HepG2 (cell line): ENCODE data around the gene VWA1. TPM values are rescaled to one million over a fixed set of nuclear protein-coding genes. Genes with fewer than 3 reads are reported as not detected.

Source experiments
- ARID5B ChIP-seq: IDR thresholded peaks from 2 replicates; pipeline ENCODE4 v1.4.0; 2020; ENCODE audit warnings: mild to moderate bottlenecking, missing genetic modification reagents
- ATF3 ChIP-seq: sonication (generic); formaldehyde crosslinking; IDR thresholded peaks from 2 replicates; pipeline ENCODE4 v1.4.0; 2020; ENCODE audit warnings: missing genetic modification reagents
- FIP1L1 ChIP-seq: fragments of 200-400 bp; formaldehyde crosslinking; IDR thresholded peaks from 2 replicates; pipeline ENCODE4 v1.6.1; 2018; ENCODE audit warnings: low read depth, mild to moderate bottlenecking, low read length, moderate library complexity, borderline replicate concordance; ENCODE audit not compliant: insufficient read depth
- HNF4G ChIP-seq, 2 experiments: sonication (generic) in 1 of 2; formaldehyde crosslinking in 1 of 2; IDR thresholded peaks; 2 replicates each; pipeline versions ENCODE4 v1.4.0 to v1.6.1; 2011 to 2020; ENCODE audit warnings: borderline replicate concordance in 2 of 2, low read depth in 2 of 2, mild to moderate bottlenecking in 2 of 2, low read length in 1 of 2, missing genetic modification reagents in 1 of 2, moderate library complexity in 1 of 2
- MIER2 ChIP-seq: IDR thresholded peaks from 2 replicates; pipeline ENCODE4 v1.6.1; 2016; ENCODE audit warnings: missing biosample characterization, missing genetic modification reagents
- NONO ChIP-seq, 2 experiments: fragments of 450-650 bp in 1 of 2; sonication (generic) in 1 of 2; formaldehyde crosslinking in 1 of 2; IDR thresholded peaks in 1 of 2; conservative IDR thresholded peaks in 1 of 2; 2 replicates each; pipeline versions ENCODE4 v1.6.1 to v1.8.0; 2017 to 2022; ENCODE audit warnings: mild to moderate bottlenecking in 1 of 2, missing genetic modification reagents in 1 of 2, moderate library complexity in 1 of 2
- PATZ1 ChIP-seq: sonication (generic); formaldehyde crosslinking; IDR thresholded peaks from 2 replicates; pipeline ENCODE4 v1.4.0; 2020; ENCODE audit warnings: missing genetic modification reagents
- SAFB2 ChIP-seq: sonication (generic); formaldehyde crosslinking; IDR thresholded peaks from 2 replicates; pipeline ENCODE4 v1.5.1; 2020; ENCODE audit warnings: missing genetic modification reagents, low read depth, mild to moderate bottlenecking, borderline replicate concordance
- ZNF574 ChIP-seq: sonication (generic); formaldehyde crosslinking; IDR thresholded peaks from 2 replicates; pipeline ENCODE4 v1.4.0; 2020; ENCODE audit warnings: missing genetic modification reagents
- polyA plus RNA-seq, 8 experiments: library from polyadenylated mRNA; depleted of rRNA in 3 of 8; stranded (reverse) in 7 of 8; unstranded in 1 of 8; fragments of >200 nt; fragmentation: Illumina TruSeq in 4 of 8; extraction: Trizol in 4 of 8; gene quantifications; 2 replicates each; pipeline versions ENCODE4 v1.2.1 to v1.2.3, GENCODE V29; 2011 to 2016; ENCODE audit warnings: low read depth in 4 of 8, missing spikeins in 1 of 8, mixed read lengths in 1 of 8; ENCODE audit not compliant: insufficient read depth in 1 of 8
- total RNA-seq, 5 experiments: library from RNA; depleted of rRNA; stranded (reverse); fragments of >200 nt; fragmentation: Illumina TruSeq; extraction: Trizol; gene quantifications; 2 replicates each; pipeline ENCODE4 v1.2.3, GENCODE V29; 2016; ENCODE audit warnings: low read depth in 1 of 5
- TF ChIP-seq, protein P1 (sequence below): sonication (generic); formaldehyde crosslinking; IDR thresholded peaks from 2 replicates; pipeline ENCODE4 v1.5.1; 2020; ENCODE audit warnings: mild to moderate bottlenecking, missing genetic modification reagents, borderline replicate concordance

VWA1 gene
- total and polyA plus RNA-seq, 2 of the 13 experiments (the other 11 are each of a cell fraction or from before 2014, with no cell fraction given): 40.9 to 57.5 TPM

- TF ChIP-seq NONO (IDR thresholded peaks at IDR 0.05): no peak
- TF ChIP-seq NONO (CRISPR knock-in tag; conservative IDR thresholded peaks at IDR 0.05): peak; percentile 98
- peak; percentile 62 for TF ChIP-seq ATF3 (CRISPR knock-in tag)
- TF ChIP-seq SAFB2 (CRISPR knock-in tag): peak; percentile 75; the same call in 1 of the 2 replicates
- peak; percentile 94 for TF ChIP-seq ARID5B
- TF ChIP-seq MIER2 (CRISPR knock-in tag): peak; percentile 82
- TF ChIP-seq PATZ1 (CRISPR knock-in tag): peak; percentile 94
- peak; percentile 92 for TF ChIP-seq HNF4G (IDR thresholded peaks at IDR 0.05; ENCODE audit: borderline replicate concordance, low read depth, low read length)
- TF ChIP-seq HNF4G (CRISPR knock-in tag; IDR thresholded peaks at IDR 0.05; ENCODE audit: borderline replicate concordance, low read depth): peak; percentile 98
- peak; percentile 92 for TF ChIP-seq ZNF574 (CRISPR knock-in tag)
- peak; percentile 66; the same call in 1 of the 2 replicates for TF ChIP-seq FIP1L1
- TF ChIP-seq, protein P1, sequence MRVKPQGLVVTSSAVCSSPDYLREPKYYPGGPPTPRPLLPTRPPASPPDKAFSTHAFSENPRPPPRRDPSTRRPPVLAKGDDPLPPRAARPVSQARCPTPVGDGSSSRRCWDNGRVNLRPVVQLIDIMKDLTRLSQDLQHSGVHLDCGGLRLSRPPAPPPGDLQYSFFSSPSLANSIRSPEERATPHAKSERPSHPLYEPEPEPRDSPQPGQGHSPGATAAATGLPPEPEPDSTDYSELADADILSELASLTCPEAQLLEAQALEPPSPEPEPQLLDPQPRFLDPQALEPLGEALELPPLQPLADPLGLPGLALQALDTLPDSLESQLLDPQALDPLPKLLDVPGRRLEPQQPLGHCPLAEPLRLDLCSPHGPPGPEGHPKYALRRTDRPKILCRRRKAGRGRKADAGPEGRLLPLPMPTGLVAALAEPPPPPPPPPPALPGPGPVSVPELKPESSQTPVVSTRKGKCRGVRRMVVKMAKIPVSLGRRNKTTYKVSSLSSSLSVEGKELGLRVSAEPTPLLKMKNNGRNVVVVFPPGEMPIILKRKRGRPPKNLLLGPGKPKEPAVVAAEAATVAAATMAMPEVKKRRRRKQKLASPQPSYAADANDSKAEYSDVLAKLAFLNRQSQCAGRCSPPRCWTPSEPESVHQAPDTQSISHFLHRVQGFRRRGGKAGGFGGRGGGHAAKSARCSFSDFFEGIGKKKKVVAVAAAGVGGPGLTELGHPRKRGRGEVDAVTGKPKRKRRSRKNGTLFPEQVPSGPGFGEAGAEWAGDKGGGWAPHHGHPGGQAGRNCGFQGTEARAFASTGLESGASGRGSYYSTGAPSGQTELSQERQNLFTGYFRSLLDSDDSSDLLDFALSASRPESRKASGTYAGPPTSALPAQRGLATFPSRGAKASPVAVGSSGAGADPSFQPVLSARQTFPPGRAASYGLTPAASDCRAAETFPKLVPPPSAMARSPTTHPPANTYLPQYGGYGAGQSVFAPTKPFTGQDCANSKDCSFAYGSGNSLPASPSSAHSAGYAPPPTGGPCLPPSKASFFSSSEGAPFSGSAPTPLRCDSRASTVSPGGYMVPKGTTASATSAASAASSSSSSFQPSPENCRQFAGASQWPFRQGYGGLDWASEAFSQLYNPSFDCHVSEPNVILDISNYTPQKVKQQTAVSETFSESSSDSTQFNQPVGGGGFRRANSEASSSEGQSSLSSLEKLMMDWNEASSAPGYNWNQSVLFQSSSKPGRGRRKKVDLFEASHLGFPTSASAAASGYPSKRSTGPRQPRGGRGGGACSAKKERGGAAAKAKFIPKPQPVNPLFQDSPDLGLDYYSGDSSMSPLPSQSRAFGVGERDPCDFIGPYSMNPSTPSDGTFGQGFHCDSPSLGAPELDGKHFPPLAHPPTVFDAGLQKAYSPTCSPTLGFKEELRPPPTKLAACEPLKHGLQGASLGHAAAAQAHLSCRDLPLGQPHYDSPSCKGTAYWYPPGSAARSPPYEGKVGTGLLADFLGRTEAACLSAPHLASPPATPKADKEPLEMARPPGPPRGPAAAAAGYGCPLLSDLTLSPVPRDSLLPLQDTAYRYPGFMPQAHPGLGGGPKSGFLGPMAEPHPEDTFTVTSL (CRISPR knock-in tag): peak; percentile 75; the same call in 1 of the 2 replicates
Observed at GRCh38 chr1:1400576-1401456, 34.7 kb upstream of the VWA1 start (continued).
